Transverse colon (tissue), 4 donors: ENCODE measurements around the gene MYO5B. TPM values are rescaled to one million over a fixed set of nuclear protein-coding genes. Genes with fewer than 3 reads are reported as not detected.

Experiments used
- DNase-seq: peaks from one replicate; pipeline ENCODE4 v3.0.0-alpha.2; 2019
- H3K27ac ChIP-seq, 4 donors: fragments of 200-600 bp; sonication (generic); 2 replicates each; pipeline ENCODE4 v1.5.1; 2016 to 2018; ENCODE audit warnings: inconsistent platforms in 4 of 4
- H3K27me3 ChIP-seq: fragments of 200-600 bp; sonication (generic); 2 replicates; pipeline ENCODE4 v1.5.1; 2017; ENCODE audit warnings: inconsistent platforms
- H3K36me3 ChIP-seq, 4 donors: fragments of 200-600 bp; sonication (generic); 2 replicates each; pipeline ENCODE4 v1.5.1; 2017 to 2019; ENCODE audit warnings: inconsistent platforms in 4 of 4
- H3K4me1 ChIP-seq, 4 donors: fragments of 200-600 bp; sonication (generic); 2 replicates each; pipeline ENCODE4 v1.5.1; 2017 to 2020; ENCODE audit warnings: inconsistent platforms in 4 of 4
- H3K4me3 ChIP-seq, 4 donors: fragments of 200-600 bp; sonication (generic); 1 replicate in 1 of 4; 2 replicates in 3 of 4; pipeline versions ENCODE4 v1.5.1 to v1.6.1; 2017 to 2019; ENCODE audit warnings: inconsistent platforms in 4 of 4
- H3K9me3 ChIP-seq, 2 donors: fragments of 200-600 bp; sonication (generic); 2 replicates each; pipeline ENCODE4 v1.5.1; 2017 to 2019; ENCODE audit warnings: inconsistent platforms in 2 of 2
- CTCF ChIP-seq, 5 experiments: fragments of 200-600 bp in 3 of 5; fragments of 450-650 bp in 2 of 5; sonication (generic) in 3 of 5; IDR thresholded peaks; 1 replicate in 2 of 5; 2 replicates in 3 of 5; pipeline ENCODE4 v1.5.1; 2016 to 2017; ENCODE audit warnings: antibody characterized with exemption in 5 of 5, inconsistent platforms in 3 of 5, mild to moderate bottlenecking in 2 of 5, moderate library complexity in 1 of 5
- EP300 ChIP-seq: sonication (generic); formaldehyde crosslinking; IDR thresholded peaks from one replicate; pipeline ENCODE4 v1.6.1; 2017; ENCODE audit warnings: antibody characterized with exemption, low read depth
- POLR2A ChIP-seq: fragments of 450-650 bp; IDR thresholded peaks from one replicate; pipeline ENCODE4 v1.6.1; 2016; ENCODE audit warnings: antibody characterized with exemption, mild to moderate bottlenecking, moderate library complexity
- POLR2AphosphoS5 ChIP-seq, 3 donors: sonication (generic); formaldehyde crosslinking; IDR thresholded peaks; one replicate each; pipeline ENCODE4 v1.6.1; 2016; ENCODE audit warnings: antibody characterized with exemption in 3 of 3
- WGBS, 2 donors: methylation state at CpG; one replicate each; pipeline ENCODE4 v1.1.5; 2018; ENCODE audit warnings: low coverage in 1 of 2; 5-methylcytosine and 5-hydroxymethylcytosine counted together
- in situ Hi-C, 4 donors: fragments of 200-750 bp; cut with MboI; loops; one replicate each; pipeline versions ENCODE4 v1.15.0 to v1.15.1; 2017; ENCODE audit warnings: low sequenced_read_pairs in 3 of 4, low pct_ligation_motif_present in 1 of 4, low pct_unique_long_range_greater_than_20kb in 1 of 4
- intact Hi-C: fragments of 100-400 bp; cut with DNase I; formaldehyde crosslinking; loops from one replicate; pipeline ENCODE4 v1.15.1; 2023; ENCODE audit warnings: low total_unique reads
- total RNA-seq, 4 donors: library from RNA; depleted of rRNA; stranded (reverse); fragments of >200 nt; gene quantifications; one replicate each; pipeline ENCODE4 v1.1.0, GENCODE V29; 2016

The MYO5B gene
- total RNA-seq, 4 donors from 2014 or later, result 96.7 to 144 (median 114) TPM

DNA sequence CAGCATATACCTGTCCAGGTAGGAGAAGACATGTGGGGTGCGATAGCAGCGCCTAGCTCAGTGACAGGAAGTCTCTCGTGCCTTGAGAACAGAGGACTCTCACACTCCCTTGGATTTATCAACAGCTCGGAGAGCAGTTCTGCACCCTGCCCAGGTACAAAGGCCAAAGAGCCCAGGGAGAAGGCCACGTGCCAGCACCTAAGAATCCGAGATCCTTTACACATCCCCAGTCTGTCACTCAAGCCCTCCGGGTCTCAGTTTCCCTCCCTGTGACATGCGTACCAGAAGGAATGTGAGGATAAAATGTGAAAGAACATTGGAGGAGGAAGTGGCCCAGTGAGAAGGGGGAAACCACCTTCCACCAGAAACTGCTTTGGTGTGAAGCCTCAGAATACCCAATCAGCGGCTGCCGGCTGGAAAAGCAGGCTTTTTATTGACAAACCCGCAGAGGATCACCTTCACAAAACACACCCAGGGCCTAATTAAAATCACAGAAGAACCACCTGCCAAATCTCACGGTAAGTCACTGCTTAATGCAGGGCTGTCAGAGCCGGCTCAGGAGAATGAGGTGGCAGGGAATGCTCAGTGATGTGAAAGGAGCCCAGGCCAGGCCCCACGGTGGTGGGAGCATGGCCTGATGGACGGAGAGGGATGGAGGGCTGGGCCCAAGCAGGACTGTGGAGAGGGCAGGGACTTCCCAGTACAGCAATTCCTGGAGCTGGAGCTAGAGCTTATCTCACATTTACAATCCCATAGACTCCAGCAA is 66.3 kb downstream of the MYO5B start:
- WGBS, 2 donors, result 38 to 53% methylated on average over 3 to 15 of the region's 15 CpGs
- H3K27ac ChIP-seq, result peak overlapping the region; percentile 81 to 86 (median 82)
- H3K4me1 ChIP-seq, result peaks cover 0 to 40% (median 17%) of the 10 kb centered on the region in 4 donors
- H3K27me3 ChIP-seq, result no peaks in the 10 kb centered on the region
- DNase-seq, result peak; percentile 83
- H3K36me3 ChIP-seq, result no peaks in the 10 kb centered on the region
- in situ Hi-C loops, result no loop called here
- TF ChIP-seq POLR2AphosphoS5 (IDR thresholded peaks at IDR 0.05) (peak in 2 of 3 donors; percentile 50 to 80), POLR2A (no peak)
- no peaks in the 10 kb centered on the region for H3K9me3 ChIP-seq
- H3K4me3 ChIP-seq, result peak overlapping the region in 1 of 4 donors; percentile 6
- intact Hi-C loops, result no loop called here

- in situ Hi-C loops, result no loop called here
- H3K4me1 ChIP-seq, result peaks cover 0 to 39% (median 17%) of the 10 kb centered on the region in 4 donors
- peak overlapping the region; percentile 81 to 86 (median 82) for H3K27ac ChIP-seq
- H3K9me3 ChIP-seq, result no peaks in the 10 kb centered on the region
- H3K27me3 ChIP-seq, result no peaks in the 10 kb centered on the region
- 57 to 65% methylated on average over 2 to 4 of the region's 4 CpGs for WGBS, 2 donors
- TF ChIP-seq EP300 (no peak), POLR2AphosphoS5 (IDR thresholded peaks at IDR 0.05) (no peak), POLR2A (no peak), CTCF (IDR thresholded peaks at IDR 0.05) (no peak)
- H3K4me3 ChIP-seq, result no peak overlapping the region
- DNase-seq, result no peak
- no peaks in the 10 kb centered on the region for H3K36me3 ChIP-seq
- intact Hi-C loops, result no loop called here
Observed at GRCh38 chr18:50127516-50128210, 67.3 kb downstream of the MYO5B start.

GRCh38 chr18:50126471-50126870 is 68.5 kb downstream of the MYO5B start:
- intact Hi-C loops, result no loop called here

DNA sequence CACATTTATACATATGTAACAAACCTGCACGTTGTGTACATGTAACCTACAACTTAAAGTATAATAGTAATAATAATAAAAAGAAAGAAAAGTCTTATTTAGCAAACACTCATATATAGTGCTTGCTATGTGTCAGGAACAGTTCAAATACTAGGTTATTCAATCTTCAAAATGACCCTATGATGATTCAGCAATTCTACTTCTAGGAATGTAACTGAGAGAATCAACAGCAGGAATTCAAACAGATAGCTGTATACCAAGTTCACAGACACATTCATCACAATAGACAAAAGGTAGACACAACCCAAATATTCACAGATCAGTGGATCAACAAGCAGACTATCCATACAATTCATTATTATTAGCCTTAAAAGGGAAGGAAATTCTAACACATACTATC is 69.5 kb downstream of the MYO5B start:
- H3K4me3 ChIP-seq, result no peak overlapping the region
- no peak overlapping the region for H3K27ac ChIP-seq
- in situ Hi-C loops, result no loop called here
- no peaks in the 10 kb centered on the region for H3K27me3 ChIP-seq
- peaks cover 0 to 33% (median 17%) of the 10 kb centered on the region in 4 donors for H3K4me1 ChIP-seq
- intact Hi-C loops, result no loop called here
- H3K9me3 ChIP-seq, result no peaks in the 10 kb centered on the region
- H3K36me3 ChIP-seq, result no peaks in the 10 kb centered on the region
- DNase-seq, result no peak
- no peak for TF ChIP-seq EP300
- 50 to 73% methylated on average over 1 of the region's 1 CpG for WGBS, 2 donors

More at GRCh38 chr18:50126471-50126870, 68.5 kb downstream of the MYO5B start:
- Histone ChIP-seq H3K27me3 (no peaks in the 10 kb centered on the region), H3K27ac (no peak overlapping the region), H3K4me1 (peaks cover 0 to 39% (median 17%) of the 10 kb centered on the region in 4 donors), H3K9me3 (no peaks in the 10 kb centered on the region), H3K36me3 (no peaks in the 10 kb centered on the region), H3K4me3 (no peak overlapping the region)
- TF ChIP-seq POLR2A (no peak), CTCF (IDR thresholded peaks at IDR 0.05) (no peak), POLR2AphosphoS5 (IDR thresholded peaks at IDR 0.05) (no peak), EP300 (no peak)
- 77% methylated on average over 3 of the region's 3 CpGs; no CpG with 5 or more reads in 1 of the 2 donors for WGBS, 2 donors
- in situ Hi-C loops, result no loop called here
- DNase-seq, result no peak

GRCh38 chr18:50119296-50119695 is 75.7 kb downstream of the MYO5B start:
- Histone ChIP-seq H3K27me3 (no peaks in the 10 kb centered on the region), H3K27ac (no peak overlapping the region), H3K4me1 (no peaks in the 10 kb centered on the region), H3K9me3 (no peaks in the 10 kb centered on the region), H3K4me3 (no peak overlapping the region), H3K36me3 (no peaks in the 10 kb centered on the region)
- intact Hi-C loops (no loop called here), in situ Hi-C loops (loop anchor here in 1 of 4 donors (10.0 kb wide), 1 partner anchor 76 kb away; the partner anchor contains the start of gene MYO5B)
- TF ChIP-seq CTCF (IDR thresholded peaks at IDR 0.05) (no peak), POLR2AphosphoS5 (IDR thresholded peaks at IDR 0.05) (no peak), POLR2A (no peak), EP300 (no peak)
- no peak for DNase-seq
- WGBS, 2 donors, result 37 to 66% methylated on average over 3 to 5 of the region's 5 CpGs
